ENCODE results near the gene RCAN1. TPM values are rescaled to one million over a fixed set of nuclear protein-coding genes. Genes with fewer than 3 reads are reported as not detected.
"Not testable (repeated sequence)": the region's sequence is repeated elsewhere in the genome, so short reads cannot be mapped to it uniquely, and the experiment has no call there.

The RCAN1 gene
- total and polyA plus RNA-seq, 2 of the 8 experiments (the other 6 are each of a cell fraction or from before 2014, with no cell fraction given) = 1.7 to 6.4 TPM

- H3K27ac ChIP-seq (ENCODE audit: low read depth, low read length); H3K4me3 ChIP-seq (ENCODE audit: extremely low read depth in 1 of 4, insufficient read depth in 2 of 4, low read depth in 3 of 4, low read length in 4 of 4); DNase-seq (ENCODE audit: low read depth in 1 of 2, low spot score in 2 of 2); FAIRE-seq; POLR2A ChIA-PET (ENCODE audit: partially characterized antibody); H3K27me3 ChIP-seq (replicated peaks in 1 of 4; ENCODE audit: control insufficient read depth in 3 of 4, extremely low read depth in 1 of 4, insufficient read depth in 3 of 4, low read length in 3 of 4); H4K20me1 ChIP-seq (replicated peaks in 1 of 2; ENCODE audit: control insufficient read depth in 1 of 2, insufficient read depth in 2 of 2, low read length in 2 of 2); H3K18ac ChIP-seq (ENCODE audit: extremely low read depth, low read length); H3K9ac ChIP-seq (replicated peaks in 1 of 4; ENCODE audit: extremely low read depth in 1 of 4, low read depth in 3 of 4, low read length in 3 of 4); H2BK120ac ChIP-seq (replicated peaks; ENCODE audit: low read depth, low read length); H3K14ac ChIP-seq (ENCODE audit: insufficient read length); H4K91ac ChIP-seq (replicated peaks; ENCODE audit: insufficient read length, low read length); H3K56ac ChIP-seq (replicated peaks; ENCODE audit: insufficient read length, low read depth, low read length); H2BK15ac ChIP-seq (ENCODE audit: low read length); H2AFZ ChIP-seq (ENCODE audit: low read length); H3K4me1 ChIP-seq (replicated peaks in 1 of 4; ENCODE audit: control insufficient read depth in 3 of 4, insufficient read depth in 4 of 4, low read length in 3 of 4); H3K79me1 ChIP-seq (ENCODE audit: low read depth, low read length); H2BK5ac ChIP-seq (ENCODE audit: low read depth, low read length); H3K23me2 ChIP-seq (ENCODE audit: low read depth, low read length); H2AK5ac ChIP-seq (ENCODE audit: low read depth, low read length); H3K79me2 ChIP-seq (ENCODE audit: control insufficient read depth in 1 of 2, insufficient read depth in 2 of 2, low read length in 2 of 2); H3K4me2 ChIP-seq (ENCODE audit: insufficient read depth in 1 of 2, low read depth in 2 of 2, low read length in 2 of 2); H4K8ac ChIP-seq (ENCODE audit: extremely low read depth, insufficient read depth, low read length); H3K23ac ChIP-seq (ENCODE audit: insufficient read length); H3K9me3 ChIP-seq (ENCODE audit: insufficient read depth in 2 of 2, low read depth in 1 of 2, low read length in 1 of 2); H2BK12ac ChIP-seq (ENCODE audit: low read depth, low read length); H3K4ac ChIP-seq (replicated peaks; ENCODE audit: insufficient read length, low read depth, low read length); H4K5ac ChIP-seq (ENCODE audit: insufficient read length, low read depth, low read length); H2BK20ac ChIP-seq (ENCODE audit: low read length); H3K36me3 ChIP-seq (ENCODE audit: control insufficient read depth in 2 of 4, insufficient read depth in 4 of 4, low read length in 3 of 4): not testable (repeated sequence)
- CTCF ChIA-PET (ENCODE audit: partially characterized antibody) = interaction anchor here (0.5 to 1.1 kb wide), 4 partner anchors 11 to 1395 kb away, joined by 3 read pairs; no protein-coding TSS in a partner anchor
- 94% methylated on average over 2 of the region's 2 CpGs; no CpG with 5 or more reads in 1 of the 2 experiments for WGBS, 2 experiments (ENCODE audit: extremely low coverage in 1 of 2, insufficient coverage in 1 of 2, insufficient read length in 1 of 2, insufficient replicate concordance in 2 of 2, low coverage in 1 of 2, low lambda C conversion rate in 2 of 2, missing lambda C conversion rate in 1 of 2)
Observed at GRCh38 chr21:34563370-34563769, 51.5 kb downstream of the RCAN1 start.
